Measurements from ENCODE around the gene ARHGEF12. TPM values are rescaled to one million over a fixed set of nuclear protein-coding genes. Genes with fewer than 3 reads are reported as not detected.
A peak's percentile ranks its signal among the peaks of the same experiment; 100 is the strongest.

ARHGEF12 gene
- total RNA-seq, 1 donor, result 134 TPM

- Histone ChIP-seq H3K79me2 (ENCODE audit: insufficient read depth, low read length) (no peaks in the 10 kb centered on the region), H3K9me3 (ENCODE audit: low read depth, low read length) (no peaks in the 10 kb centered on the region), H3K4me2 (ENCODE audit: insufficient read depth, low read length) (peak within 1 kb of the TSS; percentile 57), H4K20me1 (ENCODE audit: insufficient read depth, low read length) (no peaks in the 10 kb centered on the region), H3K36me3 (ENCODE audit: insufficient read depth, low read length) (no peaks in the 10 kb centered on the region), H3K27ac (ENCODE audit: low read depth, low read length) (no peak within 1 kb of the TSS), H2AFZ (ENCODE audit: low read length) (no peak within 1 kb of the TSS), H3K4me3 (ENCODE audit: insufficient read depth, low read length) (peak within 1 kb of the TSS; percentile 49), H3K27me3 (ENCODE audit: insufficient read depth, low read length) (peaks cover 26% of the 10 kb centered on the region), H3K4me1 (ENCODE audit: insufficient read depth, low read length) (peaks cover 3% of the 10 kb centered on the region)
- DNase-seq (ENCODE audit: insufficient read length, low spot score, missing footprints), result peak; percentile 100
- peak; percentile 78 for TF ChIP-seq CTCF (IDR thresholded peaks at IDR 0.05; ENCODE audit: extremely low read depth, low read depth, low read length)
Measured at GRCh38 chr11:120511116-120511819, 175.1 kb downstream of the ARHGEF12 start, which contains the start of gene GRIK4. Gene GRIK4 (plus strand): TSS chr11:120511748. CDS start chr11:120660319, 148,571 bp downstream.

GRCh38 chr11:120511820-120512738 lies 175.9 kb downstream of the ARHGEF12 start:
- no peaks in the 10 kb centered on the region for H3K79me2 ChIP-seq (ENCODE audit: insufficient read depth, low read length)
- H4K20me1 ChIP-seq (ENCODE audit: insufficient read depth, low read length), result no peaks in the 10 kb centered on the region
- peaks cover 3% of the 10 kb centered on the region for H3K4me1 ChIP-seq (ENCODE audit: insufficient read depth, low read length)
- H3K36me3 ChIP-seq (ENCODE audit: insufficient read depth, low read length), result no peaks in the 10 kb centered on the region
- H3K27me3 ChIP-seq (ENCODE audit: insufficient read depth, low read length), result peaks cover 19% of the 10 kb centered on the region
- no peak for TF ChIP-seq CTCF (IDR thresholded peaks at IDR 0.05; ENCODE audit: extremely low read depth, low read depth, low read length)
- no peaks in the 10 kb centered on the region for H3K9me3 ChIP-seq (ENCODE audit: low read depth, low read length)
- H3K4me3 ChIP-seq (ENCODE audit: insufficient read depth, low read length), result no peak overlapping the region
- peak; percentile 59 for DNase-seq (ENCODE audit: insufficient read length, low spot score, missing footprints)
- no peak overlapping the region for H2AFZ ChIP-seq (ENCODE audit: low read length)
- H3K4me2 ChIP-seq (ENCODE audit: insufficient read depth, low read length), result no peak overlapping the region
- H3K27ac ChIP-seq (ENCODE audit: low read depth, low read length), result no peak overlapping the region

- Histone ChIP-seq H3K79me2 (ENCODE audit: insufficient read depth, low read length) (no peaks in the 10 kb centered on the region), H3K4me2 (ENCODE audit: insufficient read depth, low read length) (no peak overlapping the region), H3K4me1 (ENCODE audit: insufficient read depth, low read length) (no peaks in the 10 kb centered on the region), H3K27ac (ENCODE audit: low read depth, low read length) (no peak overlapping the region), H3K9me3 (ENCODE audit: low read depth, low read length) (no peaks in the 10 kb centered on the region), H3K27me3 (ENCODE audit: insufficient read depth, low read length) (peaks cover 18% of the 10 kb centered on the region), H3K36me3 (ENCODE audit: insufficient read depth, low read length) (no peaks in the 10 kb centered on the region), H2AFZ (ENCODE audit: low read length) (no peak overlapping the region), H3K4me3 (ENCODE audit: insufficient read depth, low read length) (no peak overlapping the region), H4K20me1 (ENCODE audit: insufficient read depth, low read length) (no peaks in the 10 kb centered on the region)
- DNase-seq (ENCODE audit: insufficient read length, low spot score, missing footprints), result peak; percentile 91
- TF ChIP-seq CTCF (IDR thresholded peaks at IDR 0.05; ENCODE audit: extremely low read depth, low read depth, low read length), result no peak
Measured at GRCh38 chr11:120512739-120513435, 176.7 kb downstream of the ARHGEF12 start.
